Body of pancreas (tissue), 4 donors: Measurements from ENCODE around the gene BTBD9. TPM values are rescaled to one million over a fixed set of nuclear protein-coding genes. Genes with fewer than 3 reads are reported as not detected.

Experiments
- ATAC-seq: fragments of 150-250 bp; one replicate; pipeline ENCODE4 v1.9.1; 2016
- DNase-seq, 4 donors: peaks; one replicate each; pipeline ENCODE4 v3.0.0-alpha.2; 2019
- H3K27ac ChIP-seq, 4 donors: fragments of 200-600 bp; sonication (generic); 1 replicate in 3 of 4; 2 replicates in 1 of 4; pipeline versions ENCODE4 v1.5.1 to v1.6.1; 2016 to 2019; ENCODE audit warnings: mild to moderate bottlenecking in 1 of 4, mixed read lengths in 1 of 4, moderate library complexity in 1 of 4
- H3K27me3 ChIP-seq, 2 donors: fragments of 200-600 bp; sonication (generic); one replicate each; pipeline ENCODE4 v1.6.0; 2016; ENCODE audit warnings: mild to moderate bottlenecking in 1 of 2
- H3K36me3 ChIP-seq, 2 donors: fragments of 200-600 bp; sonication (generic); replicated peaks in 1 of 2; 2 replicates each; pipeline ENCODE4 v1.5.1; 2016; ENCODE audit warnings: low read depth in 2 of 2; ENCODE audit not compliant: insufficient read depth in 1 of 2
- H3K4me1 ChIP-seq: fragments of 200-600 bp; sonication (generic); one replicate; pipeline ENCODE4 v1.6.0; 2016
- H3K4me3 ChIP-seq, 2 donors: fragments of 200-600 bp; sonication (generic); 1 replicate in 1 of 2; 2 replicates in 1 of 2; pipeline ENCODE4 v1.5.1; 2016 to 2019
- H3K9me3 ChIP-seq, 3 donors: fragments of 200-600 bp; sonication (generic); 1 replicate in 2 of 3; 2 replicates in 1 of 3; pipeline ENCODE4 v1.5.1; 2016
- POLR2A ChIP-seq, 3 donors: fragments of 450-650 bp; IDR thresholded peaks; one replicate each; pipeline ENCODE4 v1.6.1; 2016; ENCODE audit warnings: antibody characterized with exemption in 3 of 3, mild to moderate bottlenecking in 2 of 3
- WGBS, 2 donors: methylation state at CpG; one replicate each; pipeline ENCODE4 v1.1.5; 2017; 5-methylcytosine and 5-hydroxymethylcytosine counted together
- intact Hi-C: fragments of 100-400 bp; cut with DNase I; formaldehyde crosslinking; loops from one replicate; pipeline ENCODE4 v1.15.1; 2023
- total RNA-seq, 2 donors: library from RNA; depleted of rRNA; stranded (reverse); fragments of >200 nt; gene quantifications; one replicate each; pipeline ENCODE4 v1.1.0, GENCODE V29; 2016
- TF ChIP-seq, protein P1 (sequence below), 7 experiments: fragments of 450-650 bp in 4 of 7; fragments of 200-600 bp in 3 of 7; sonication (generic) in 3 of 7; IDR thresholded peaks; one replicate each; pipeline ENCODE4 v1.5.1; 2016 to 2019; ENCODE audit warnings: antibody characterized with exemption in 7 of 7

The BTBD9 gene
- total RNA-seq, result 10 to 100 TPM; 11.9 to 29.3 TPM

GRCh38 chr6:38639498-38640215 is at the start of gene BTBD9:
BTBD9 (minus strand) TSS chr6:38639929.
- 0 to 1% methylated on average over 7 to 78 of the region's 82 CpGs for WGBS, 2 donors
- peak; percentile 46 to 71 (median 70) for TF ChIP-seq POLR2A (IDR thresholded peaks at IDR 0.05)
- TF ChIP-seq, protein P1, sequence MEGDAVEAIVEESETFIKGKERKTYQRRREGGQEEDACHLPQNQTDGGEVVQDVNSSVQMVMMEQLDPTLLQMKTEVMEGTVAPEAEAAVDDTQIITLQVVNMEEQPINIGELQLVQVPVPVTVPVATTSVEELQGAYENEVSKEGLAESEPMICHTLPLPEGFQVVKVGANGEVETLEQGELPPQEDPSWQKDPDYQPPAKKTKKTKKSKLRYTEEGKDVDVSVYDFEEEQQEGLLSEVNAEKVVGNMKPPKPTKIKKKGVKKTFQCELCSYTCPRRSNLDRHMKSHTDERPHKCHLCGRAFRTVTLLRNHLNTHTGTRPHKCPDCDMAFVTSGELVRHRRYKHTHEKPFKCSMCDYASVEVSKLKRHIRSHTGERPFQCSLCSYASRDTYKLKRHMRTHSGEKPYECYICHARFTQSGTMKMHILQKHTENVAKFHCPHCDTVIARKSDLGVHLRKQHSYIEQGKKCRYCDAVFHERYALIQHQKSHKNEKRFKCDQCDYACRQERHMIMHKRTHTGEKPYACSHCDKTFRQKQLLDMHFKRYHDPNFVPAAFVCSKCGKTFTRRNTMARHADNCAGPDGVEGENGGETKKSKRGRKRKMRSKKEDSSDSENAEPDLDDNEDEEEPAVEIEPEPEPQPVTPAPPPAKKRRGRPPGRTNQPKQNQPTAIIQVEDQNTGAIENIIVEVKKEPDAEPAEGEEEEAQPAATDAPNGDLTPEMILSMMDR (IDR thresholded peaks at IDR 0.05), result peak in 1 of 7 experiments; percentile 5
- DNase-seq (peak; percentile 76 to 86 (median 82)), ATAC-seq (peak; percentile 92)
- no peaks in the 10 kb centered on the region for H3K9me3 ChIP-seq
- peak within 1 kb of the TSS; percentile 69 to 89 for H3K4me3 ChIP-seq
- H3K27ac ChIP-seq, result peak within 1 kb of the TSS; percentile 70 to 92 (median 90)
- no peaks in the 10 kb centered on the region for H3K36me3 ChIP-seq
- intact Hi-C loops, result no loop called here
- no peaks in the 10 kb centered on the region for H3K27me3 ChIP-seq
- H3K4me1 ChIP-seq, result peaks cover 17% of the 10 kb centered on the region

GRCh38 chr6:38688579-38689087 is 48.9 kb upstream of the BTBD9 start:
- intact Hi-C loops, result no loop called here
- H3K4me3 ChIP-seq, result no peak overlapping the region
- peaks cover 14% of the 10 kb centered on the region for H3K4me1 ChIP-seq
- 62 to 89% methylated on average over 6 of the region's 6 CpGs for WGBS, 2 donors
- no peak overlapping the region for H3K27ac ChIP-seq
- TF ChIP-seq, protein P1 (IDR thresholded peaks at IDR 0.05), result no peak
- no peak for TF ChIP-seq POLR2A (IDR thresholded peaks at IDR 0.05)
- H3K36me3 ChIP-seq, result no peaks in the 10 kb centered on the region
- ATAC-seq (no peak), DNase-seq (peak in 1 of 4 donors; percentile 52)
- H3K9me3 ChIP-seq, result no peaks in the 10 kb centered on the region
- no peaks in the 10 kb centered on the region for H3K27me3 ChIP-seq

DNA sequence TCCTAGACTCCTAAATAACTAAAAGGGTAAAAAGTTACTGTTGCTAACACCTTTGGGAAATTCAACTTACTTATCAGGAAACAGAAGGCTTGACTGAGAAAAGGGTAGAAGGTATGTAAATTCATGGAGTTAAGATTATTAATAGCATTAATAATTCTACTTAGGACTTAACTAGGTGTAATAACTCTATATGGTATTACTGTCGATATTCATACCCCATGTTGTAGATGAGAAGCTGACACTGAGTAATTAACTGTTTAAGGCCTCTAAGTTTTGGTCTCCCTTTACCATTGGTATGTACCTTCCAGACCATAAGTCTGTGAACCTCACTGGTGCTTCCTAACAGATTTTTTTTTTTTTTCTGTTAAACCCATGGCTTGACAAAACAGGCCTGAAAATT is 47.8 kb upstream of the BTBD9 start:
- ATAC-seq (no peak), DNase-seq (no peak)
- 91 to 96% methylated on average over 1 of the region's 1 CpG for WGBS, 2 donors
- Histone ChIP-seq H3K9me3 (no peaks in the 10 kb centered on the region), H3K4me3 (no peak overlapping the region), H3K36me3 (peaks cover 0 to 4% of the 10 kb centered on the region in 2 donors), H3K4me1 (peaks cover 14% of the 10 kb centered on the region), H3K27ac (no peak overlapping the region), H3K27me3 (no peaks in the 10 kb centered on the region)
- TF ChIP-seq POLR2A (IDR thresholded peaks at IDR 0.05), result no peak
- TF ChIP-seq, protein P1 (IDR thresholded peaks at IDR 0.05), result no peak
- intact Hi-C loops, result no loop called here

DNA sequence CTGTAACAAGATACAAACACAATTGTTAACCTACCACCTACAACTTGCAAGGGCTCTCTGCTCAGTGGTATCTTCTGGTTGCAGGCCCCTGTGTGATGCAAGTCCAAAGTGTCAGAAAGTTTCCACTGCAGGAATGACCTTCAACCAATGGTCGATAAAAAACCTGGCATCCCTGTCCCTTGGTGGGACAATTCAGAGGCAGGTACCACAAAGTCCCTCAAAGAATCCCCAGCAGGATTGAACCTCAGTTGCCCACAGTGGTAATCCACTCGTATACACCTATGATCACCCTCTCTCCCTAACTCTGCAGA is 47.3 kb upstream of the BTBD9 start:
- H3K9me3 ChIP-seq, result no peaks in the 10 kb centered on the region
- H3K36me3 ChIP-seq, result peaks cover 0 to 4% of the 10 kb centered on the region in 2 donors
- intact Hi-C loops, result no loop called here
- peaks cover 14% of the 10 kb centered on the region for H3K4me1 ChIP-seq
- no peak overlapping the region for H3K27ac ChIP-seq
- H3K27me3 ChIP-seq, result no peaks in the 10 kb centered on the region
- DNase-seq (no peak), ATAC-seq (no peak)
- no peak overlapping the region for H3K4me3 ChIP-seq
- TF ChIP-seq, protein P1 (IDR thresholded peaks at IDR 0.05), result no peak
- no peak for TF ChIP-seq POLR2A (IDR thresholded peaks at IDR 0.05)
- 57 to 62% methylated on average over 2 of the region's 2 CpGs for WGBS, 2 donors
